Myocyte (in vitro differentiated cells): ENCODE results near the gene OR11A1. TPM values are rescaled to one million over a fixed set of nuclear protein-coding genes. Genes with fewer than 3 reads are reported as not detected.

ENCODE experiments used
- DNase-seq: peaks from one replicate; pipeline ENCODE4 v3.0.0-alpha.2; 2012; ENCODE audit warnings: low read depth
- polyA plus RNA-seq: library from polyadenylated mRNA; unstranded; fragments of >200 nt; gene quantifications from one replicate; pipeline ENCODE4 v1.2.1, GENCODE V29; 2012; ENCODE audit warnings: missing spikeins
- total RNA-seq: library from RNA; depleted of rRNA; stranded (reverse); fragments of >200 nt; gene quantifications from 2 replicates; pipeline ENCODE4 v1.2.3, GENCODE V29; 2014

OR11A1 gene, protein sequence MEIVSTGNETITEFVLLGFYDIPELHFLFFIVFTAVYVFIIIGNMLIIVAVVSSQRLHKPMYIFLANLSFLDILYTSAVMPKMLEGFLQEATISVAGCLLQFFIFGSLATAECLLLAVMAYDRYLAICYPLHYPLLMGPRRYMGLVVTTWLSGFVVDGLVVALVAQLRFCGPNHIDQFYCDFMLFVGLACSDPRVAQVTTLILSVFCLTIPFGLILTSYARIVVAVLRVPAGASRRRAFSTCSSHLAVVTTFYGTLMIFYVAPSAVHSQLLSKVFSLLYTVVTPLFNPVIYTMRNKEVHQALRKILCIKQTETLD
- total RNA-seq, result not detected in 2 replicates
- polyA plus RNA-seq, result not detected

DNA sequence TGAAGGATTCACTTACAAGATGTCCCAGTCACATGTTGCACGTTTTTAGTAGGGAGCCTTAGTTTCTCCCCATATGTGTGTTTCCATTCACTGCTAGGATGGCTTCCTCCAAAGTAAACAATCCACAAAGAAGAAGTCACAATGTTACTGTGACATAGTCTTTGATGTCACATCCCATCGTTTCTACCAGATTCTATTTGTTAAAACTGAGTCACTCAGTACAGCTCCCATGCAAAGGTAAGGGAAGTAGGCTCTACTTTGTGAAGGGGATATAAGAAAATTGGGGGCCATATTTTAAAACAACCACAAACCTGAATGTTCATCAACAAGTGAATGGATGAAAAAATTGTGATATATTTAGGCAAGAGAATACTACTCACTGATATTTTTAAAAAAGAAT is at the start of gene OR11A1, which contains the start of gene OR2H1:
Gene OR11A1 (minus strand): TSS at position 101 of the 400 bp plus-strand sequence. CDS start 29,430 bp downstream, outside the sequence.
Gene OR2H1 (plus strand): TSS at position 185 of the 400 bp plus-strand sequence. CDS start 4,615 bp downstream, outside the sequence.
- no peak for DNase-seq

DNA sequence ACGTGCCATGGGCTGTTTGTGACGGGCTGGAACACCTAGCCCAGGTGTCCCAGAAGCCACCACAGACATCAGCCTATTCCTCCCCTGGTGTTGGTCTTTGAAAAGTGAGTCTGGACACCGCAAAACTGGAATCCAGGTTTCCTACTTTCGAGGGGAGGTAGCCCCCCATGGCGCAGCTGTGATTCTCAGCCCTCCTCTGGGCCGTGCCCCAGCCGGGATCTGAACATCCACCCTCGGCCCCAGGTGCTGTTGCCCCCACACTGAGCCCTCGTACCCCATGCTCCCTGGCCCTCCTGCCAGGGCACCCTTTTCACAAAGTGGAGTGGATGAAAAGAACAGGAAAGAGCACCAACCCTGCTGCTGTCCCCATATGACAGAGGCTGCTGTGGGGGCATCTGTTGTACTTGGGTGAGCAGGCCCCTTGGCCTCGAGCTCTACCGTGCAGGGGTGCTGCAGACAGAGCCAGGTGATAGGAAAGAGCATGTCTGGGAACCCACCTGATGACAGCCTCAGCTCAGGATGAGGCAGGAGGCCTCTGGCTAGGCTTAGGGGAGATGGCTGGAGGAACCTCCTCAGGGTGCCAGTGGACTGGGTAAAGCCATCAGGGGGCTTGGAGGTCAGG is 49.7 kb upstream of the OR11A1 start:
- no peak for DNase-seq

DNA sequence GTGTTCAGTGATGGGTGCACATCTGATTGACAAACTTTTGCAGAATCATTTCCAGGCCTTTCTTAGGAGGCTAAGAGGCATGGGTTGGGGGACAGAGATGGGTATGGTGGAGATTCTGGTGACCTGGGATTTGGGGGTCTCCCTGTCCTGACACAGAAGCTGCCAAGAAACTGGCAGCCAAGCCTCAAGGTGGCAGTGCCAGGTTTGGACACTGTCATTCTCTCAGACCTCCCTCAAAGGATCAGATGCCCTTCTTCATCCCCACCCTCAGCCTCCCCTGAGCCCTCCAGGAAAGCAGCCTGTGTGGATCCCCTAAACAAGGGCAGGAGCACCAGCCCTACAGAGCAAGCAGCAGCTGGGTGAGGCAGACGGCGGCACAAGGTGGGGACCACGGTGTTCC is 48.9 kb upstream of the OR11A1 start:
- DNase-seq, result no peak

DNA sequence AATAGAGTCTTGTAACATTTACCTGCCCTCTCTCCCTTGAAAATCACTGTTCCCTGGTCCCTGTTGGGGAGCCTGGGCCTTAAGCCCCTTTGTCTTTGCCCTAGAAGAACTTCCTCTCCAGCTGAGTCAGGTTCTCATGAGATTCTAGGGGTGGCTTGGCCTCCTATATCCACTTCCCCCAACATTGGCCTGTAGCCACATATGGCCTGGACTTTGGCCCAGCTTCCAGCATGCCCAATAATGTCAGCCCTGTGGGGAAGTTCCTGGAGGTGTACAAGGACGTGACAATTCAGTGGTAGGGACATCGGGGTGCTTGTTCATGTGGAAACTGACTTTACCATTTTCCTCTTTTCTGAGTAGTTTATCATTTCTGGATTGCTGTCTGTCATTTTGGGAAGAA is 48.1 kb upstream of the OR11A1 start:
- DNase-seq, result no peak

DNA sequence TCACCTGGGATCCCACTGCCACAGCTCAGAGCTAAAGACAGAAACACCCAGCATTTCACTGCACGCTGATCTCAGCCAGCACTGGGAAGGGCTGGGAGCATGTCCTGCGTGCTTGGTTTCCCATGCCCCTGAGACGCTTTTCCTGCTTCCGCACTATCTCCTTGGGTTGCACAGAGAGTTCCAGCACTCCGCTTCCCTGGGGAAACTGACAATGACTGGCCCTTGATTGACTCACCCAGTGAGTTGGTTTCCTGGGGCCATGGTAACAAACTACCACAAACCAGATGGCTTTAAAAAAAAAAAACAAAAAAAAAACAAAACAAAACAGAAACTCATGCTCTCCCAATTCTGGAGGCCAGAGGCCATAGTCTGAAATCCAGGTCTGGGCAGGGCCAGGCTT is 45.7 kb upstream of the OR11A1 start:
- no peak for DNase-seq

DNA sequence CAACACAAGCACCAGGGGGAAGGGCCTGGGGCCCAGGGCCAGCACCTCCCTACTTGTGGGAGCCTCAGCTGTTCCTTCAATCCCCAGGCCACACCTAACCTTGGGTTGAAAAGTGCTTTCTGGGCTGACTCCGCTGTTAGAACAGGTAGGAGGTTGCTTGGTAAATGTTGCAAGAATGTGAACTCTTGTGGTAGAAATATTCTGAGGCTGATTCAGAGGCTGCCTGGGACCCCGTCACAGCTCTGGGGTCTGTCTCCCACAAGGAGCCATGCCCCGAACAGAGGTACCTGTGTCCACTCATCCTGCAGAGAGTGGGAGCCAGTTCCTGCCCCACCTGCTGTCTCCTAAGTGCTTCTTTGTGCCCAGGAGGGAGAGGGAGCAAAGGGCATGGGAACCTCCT is 45.3 kb upstream of the OR11A1 start:
- DNase-seq, result no peak

DNA sequence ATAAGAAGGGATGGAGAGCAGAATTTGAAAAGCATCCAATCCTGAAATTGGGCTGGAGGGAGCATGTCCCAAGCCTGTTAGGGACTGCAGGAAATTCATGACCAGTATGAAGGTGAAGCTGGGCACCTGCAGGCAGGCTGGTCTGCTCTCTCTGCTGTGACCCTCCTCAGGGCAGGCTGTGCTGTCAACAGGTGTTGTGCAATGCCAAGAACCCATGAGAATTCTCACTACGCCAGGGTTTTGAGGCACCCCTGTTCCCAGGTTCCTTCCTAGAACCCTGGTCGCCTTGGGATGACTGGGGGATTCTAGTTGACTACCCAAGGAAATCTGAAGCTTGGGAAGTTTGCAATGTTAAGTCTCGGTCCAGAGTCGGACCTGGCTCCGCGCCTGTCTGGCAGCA is 44.2 kb upstream of the OR11A1 start:
- DNase-seq, result no peak

DNA sequence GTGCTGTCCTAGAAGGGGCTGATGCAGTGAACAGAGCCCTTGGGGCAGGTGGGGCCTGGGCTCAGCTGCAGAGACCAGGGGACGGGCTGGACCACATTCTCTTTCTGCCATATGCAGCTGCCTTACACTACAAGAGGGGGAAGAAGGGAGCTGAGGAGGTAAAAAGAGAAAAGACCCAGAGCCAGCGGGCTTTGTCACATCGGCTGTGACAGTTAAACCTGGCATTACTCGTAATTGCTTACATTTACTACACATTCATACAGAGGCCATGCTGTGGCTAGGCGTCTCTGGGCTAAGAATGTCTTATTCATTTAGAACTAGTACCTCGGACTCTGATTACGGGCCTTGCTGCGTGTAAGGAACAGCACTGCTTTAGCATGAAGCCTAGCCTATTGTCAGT is 43.7 kb upstream of the OR11A1 start:
- no peak for DNase-seq

DNA sequence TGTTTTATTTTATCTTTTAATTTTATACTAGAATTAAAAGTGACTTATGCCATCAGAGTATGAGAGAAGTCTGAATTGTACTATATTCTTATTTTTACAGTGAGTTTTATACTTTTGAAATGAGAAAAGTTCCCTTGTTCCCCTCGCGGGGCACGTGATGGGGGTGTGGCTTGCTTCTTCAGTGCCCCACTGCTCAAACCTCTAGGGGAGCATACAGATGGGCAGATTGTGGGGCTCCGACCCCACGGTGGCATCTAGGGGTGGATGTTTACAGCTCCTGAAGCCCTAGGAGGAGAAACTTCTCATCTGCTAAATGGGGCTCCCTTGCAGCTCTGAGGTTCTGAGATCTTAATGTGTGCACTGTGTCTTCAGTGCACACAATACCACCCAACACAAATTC is 42.8 kb upstream of the OR11A1 start:
- DNase-seq, result no peak

DNA sequence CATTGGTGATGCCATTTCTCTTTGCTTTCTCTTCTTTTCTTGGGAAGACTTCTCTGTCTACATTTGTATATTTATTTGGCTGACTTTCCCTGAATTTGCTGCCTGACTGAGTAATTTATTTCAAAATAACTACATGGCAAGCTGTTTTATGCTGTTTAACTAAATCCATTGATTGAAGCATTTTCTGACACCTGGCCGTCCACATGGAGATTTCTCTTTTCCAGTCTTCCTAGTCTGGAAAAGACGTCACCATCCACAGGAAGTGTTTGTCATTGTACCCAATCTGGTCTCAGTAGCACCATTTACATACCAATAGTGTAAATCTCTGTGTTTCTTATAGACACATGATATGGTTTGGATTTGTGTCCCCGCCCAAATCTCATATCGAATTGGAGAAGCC is 40.1 kb upstream of the OR11A1 start:
- no peak for DNase-seq

DNA sequence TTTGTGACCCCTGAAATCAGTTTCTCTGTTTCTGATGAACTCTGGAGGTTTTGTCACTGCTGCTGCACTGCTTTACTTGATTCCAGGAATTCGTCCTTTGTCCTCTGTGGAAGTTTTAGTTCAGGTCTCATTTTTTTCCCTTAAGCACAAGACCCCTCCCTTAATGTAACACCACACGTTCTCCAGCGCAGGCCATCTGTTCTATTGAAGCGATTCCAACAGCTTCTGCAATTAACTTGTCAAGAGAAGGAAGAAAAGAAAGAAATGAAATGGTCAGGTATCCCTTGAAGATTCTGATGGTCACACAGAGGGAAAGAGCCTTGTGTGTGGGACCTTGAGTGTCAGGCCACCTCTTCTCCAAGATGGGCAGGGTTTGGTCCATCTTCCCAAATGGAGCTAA is 38.7 kb upstream of the OR11A1 start:
- DNase-seq, result no peak

DNA sequence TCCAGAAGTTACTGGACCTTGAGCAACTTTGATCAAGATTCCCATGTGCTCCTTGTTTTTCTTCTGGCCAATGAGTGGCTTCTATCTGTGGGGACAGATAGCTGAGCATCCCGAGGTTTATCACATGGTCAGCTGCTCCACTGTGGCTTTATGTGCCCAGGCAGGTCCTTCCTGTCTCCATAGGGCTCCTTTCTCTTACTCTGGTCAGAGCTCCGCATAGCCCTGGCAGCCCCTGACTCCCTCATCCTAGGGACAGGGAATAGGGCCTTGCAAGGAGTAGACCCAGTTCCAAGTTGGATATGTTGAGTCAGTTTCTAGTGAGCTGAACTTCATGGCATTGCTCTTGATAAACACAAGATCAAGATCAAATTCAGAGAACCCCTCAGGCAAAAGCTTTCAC is 37.3 kb upstream of the OR11A1 start:
- no peak for DNase-seq

DNA sequence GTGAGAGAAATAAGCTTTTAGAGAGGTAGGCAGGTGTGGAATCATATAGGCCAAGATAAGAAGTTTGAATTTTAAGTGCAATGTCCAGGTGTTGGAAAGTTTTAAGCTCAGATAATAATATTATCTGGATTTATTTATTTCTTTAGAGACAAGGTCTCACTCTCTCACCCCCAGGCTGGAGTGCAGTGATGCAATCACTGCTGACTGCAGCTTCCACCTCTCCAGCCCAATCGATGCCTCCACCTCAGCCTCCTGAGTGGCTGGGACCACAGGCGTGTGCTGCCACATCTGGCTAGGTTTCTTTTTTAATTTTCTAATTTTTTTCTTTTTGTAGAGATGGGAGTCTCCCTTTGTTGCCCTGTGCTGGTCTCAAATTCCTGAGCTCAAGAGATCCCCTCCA is 36.4 kb upstream of the OR11A1 start:
- no peak for DNase-seq

DNA sequence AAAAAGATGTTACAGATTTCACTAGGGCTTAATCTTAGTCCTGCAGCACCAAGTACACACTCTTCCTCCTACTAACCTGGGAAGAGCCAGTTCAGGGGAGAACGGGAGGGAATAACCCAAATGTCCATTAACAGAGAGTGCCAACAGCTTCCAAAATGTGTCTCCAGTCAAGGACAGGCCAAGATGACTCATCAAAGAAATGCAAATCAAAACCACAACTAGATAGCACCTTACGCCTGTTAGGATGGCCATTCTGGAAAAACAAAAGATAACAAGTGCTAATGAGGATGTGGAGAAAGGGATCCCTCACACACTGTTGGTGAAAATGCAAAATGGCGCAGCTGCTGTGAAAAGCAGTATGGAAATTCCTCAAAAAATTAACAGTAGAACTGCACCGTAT is 34.7 kb upstream of the OR11A1 start:
- no peak for DNase-seq

DNA sequence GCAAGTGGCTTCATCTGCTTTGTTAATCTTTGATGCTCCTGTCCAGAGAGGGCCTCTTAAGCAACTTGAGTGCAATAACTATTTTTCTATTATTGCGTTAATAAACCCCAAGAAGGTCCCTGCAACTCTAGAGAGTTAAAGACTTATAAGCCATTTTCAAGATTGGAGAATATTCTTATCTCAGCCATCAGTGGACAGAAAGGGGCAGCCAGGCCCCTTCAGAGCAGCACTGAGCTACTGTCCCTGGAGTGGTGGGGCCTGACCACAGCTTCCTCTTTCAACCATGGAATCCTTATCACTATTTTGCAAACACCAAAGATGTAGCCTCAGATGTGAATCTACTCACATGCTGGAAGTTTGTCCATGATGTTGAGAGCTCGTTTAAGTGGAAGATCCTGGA is 33.7 kb upstream of the OR11A1 start:
- no peak for DNase-seq

DNA sequence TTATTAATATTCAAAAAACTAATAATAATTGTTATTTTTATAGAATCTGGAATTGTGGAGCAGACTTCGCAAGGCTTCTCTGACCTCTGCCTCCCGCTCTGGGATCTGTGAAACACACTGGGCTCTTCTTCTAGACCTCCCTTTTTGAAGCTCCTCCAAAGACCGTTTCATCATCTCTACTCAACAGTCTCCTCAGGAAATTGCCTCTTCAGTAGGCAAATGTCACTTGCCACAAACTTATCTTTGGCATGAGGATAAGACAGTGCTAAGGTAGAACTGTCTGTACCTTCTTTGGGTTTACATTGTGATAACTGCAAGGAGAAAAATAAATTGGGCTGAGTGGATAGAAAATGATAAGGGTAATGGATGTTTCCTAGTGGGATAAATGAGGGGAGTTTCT is 33.2 kb upstream of the OR11A1 start:
- DNase-seq, result no peak

DNA sequence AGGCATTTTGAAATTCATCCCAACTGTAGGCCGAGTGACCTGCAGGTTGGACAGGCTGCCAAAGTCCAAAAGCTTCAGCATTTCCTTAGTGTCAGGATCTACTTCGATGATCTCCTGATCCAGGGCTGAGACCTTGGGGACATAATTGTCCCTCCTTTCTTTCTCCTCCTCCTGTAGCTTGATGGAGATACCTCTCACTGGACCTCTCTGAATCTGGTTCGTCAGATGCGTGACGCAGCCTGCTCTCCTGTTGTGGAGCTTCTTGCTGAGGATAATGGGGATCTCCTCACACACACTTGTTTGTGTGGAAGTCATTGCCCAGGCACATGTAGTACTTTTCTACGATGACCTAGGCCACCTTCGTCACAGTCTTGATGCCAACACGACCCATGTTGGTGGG is 32.4 kb upstream of the OR11A1 start:
- no peak for DNase-seq

DNA sequence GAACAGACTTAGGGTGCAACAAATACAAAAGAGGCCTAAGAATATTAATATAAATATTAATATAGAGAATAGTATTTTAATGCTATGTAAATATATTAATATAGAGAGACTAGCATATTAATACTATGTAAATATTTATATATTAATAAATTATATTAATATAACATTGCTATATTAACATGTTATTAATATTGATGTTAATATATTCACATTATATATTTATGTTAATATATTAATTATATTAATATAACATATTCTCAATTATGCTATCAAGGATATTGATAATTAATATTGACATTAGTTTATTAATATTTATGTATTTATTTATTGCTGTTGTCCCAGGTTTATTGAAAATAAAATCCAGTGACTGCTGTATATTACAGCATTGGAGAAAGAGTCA is 32.0 kb upstream of the OR11A1 start:
- no peak for DNase-seq

DNA sequence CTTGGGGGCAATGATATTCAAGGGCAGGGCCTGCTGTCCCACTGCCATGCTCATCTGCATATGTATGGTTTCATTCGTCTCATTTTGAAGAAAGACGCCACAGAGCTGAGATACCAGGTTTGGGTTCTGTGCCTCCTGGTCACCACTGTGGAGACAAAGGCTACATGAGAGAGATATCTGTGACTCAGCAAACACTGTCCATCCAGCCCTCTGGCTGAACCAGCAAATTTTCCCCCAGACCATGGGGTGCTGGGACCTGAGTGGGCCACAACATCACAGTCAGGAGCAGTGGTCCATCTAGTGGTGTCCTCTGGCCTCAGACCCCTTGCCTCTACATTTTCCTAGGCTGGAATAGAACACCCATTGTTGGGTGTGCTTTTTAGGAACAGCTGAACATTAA is 30.8 kb upstream of the OR11A1 start, which contains the start of gene MAS1L:
Gene MAS1L (minus strand): TSS at position 297 of the 400 bp plus-strand sequence. CDS start 54 bp downstream, at position 243.
- no peak for DNase-seq

DNA sequence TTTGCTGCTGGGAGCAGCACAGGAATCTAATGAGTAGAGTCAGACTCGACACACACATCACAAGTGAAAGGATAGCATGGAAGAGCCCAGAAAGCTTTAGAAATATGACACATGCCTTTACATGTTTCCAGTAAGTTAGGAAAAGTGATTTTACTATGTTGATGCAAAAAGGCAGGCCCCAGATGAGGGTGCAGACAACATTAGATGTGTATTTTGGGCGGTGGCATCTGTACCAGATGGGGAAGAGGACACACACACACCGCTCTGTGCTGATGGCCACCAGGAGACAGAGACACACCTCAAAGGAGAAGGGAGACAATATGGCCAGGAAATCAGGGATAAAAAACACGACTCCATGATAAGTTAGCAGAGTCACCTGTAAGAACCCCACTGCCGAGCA is 30.3 kb upstream of the OR11A1 start:
- DNase-seq, result no peak

DNA sequence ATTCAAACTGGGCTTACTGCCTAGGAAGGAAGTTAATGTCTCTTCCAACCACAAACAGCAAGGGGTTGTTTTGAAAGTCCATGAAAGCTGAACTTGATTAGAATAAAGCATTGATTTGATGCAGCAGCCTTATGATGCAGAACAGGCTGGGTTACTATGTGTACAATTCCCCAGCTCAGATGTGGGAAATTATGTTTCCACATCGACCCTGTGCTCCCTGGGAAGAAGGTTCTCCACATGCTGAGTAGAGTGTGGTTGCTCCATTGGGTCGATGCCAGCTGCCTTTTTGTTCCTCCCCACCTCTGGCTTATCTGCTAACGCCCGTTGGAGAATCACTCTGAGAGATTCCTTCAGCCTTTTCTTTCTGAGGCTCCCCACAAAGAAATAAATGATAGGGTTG is 29.7 kb upstream of the OR11A1 start:
- no peak for DNase-seq

DNA sequence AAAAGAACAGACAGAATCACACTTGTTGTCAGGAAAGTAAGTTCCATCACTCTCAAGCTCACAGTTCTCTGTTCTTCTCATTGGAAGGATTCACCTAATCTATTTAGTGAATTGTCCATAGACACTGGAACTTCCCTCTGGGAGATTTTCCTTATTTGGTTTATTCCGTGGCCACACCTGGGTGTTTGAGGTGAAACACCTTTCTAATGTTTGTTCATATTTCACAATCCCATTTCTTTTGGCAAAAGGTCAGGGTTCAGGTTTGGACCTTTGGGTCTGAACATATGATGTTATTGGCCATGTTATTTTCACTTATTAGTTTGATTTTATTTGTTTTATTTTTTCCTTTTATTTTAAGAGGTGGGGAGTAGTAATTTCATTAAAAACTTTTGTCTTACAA is 26.9 kb upstream of the OR11A1 start:
- DNase-seq, result no peak

DNA sequence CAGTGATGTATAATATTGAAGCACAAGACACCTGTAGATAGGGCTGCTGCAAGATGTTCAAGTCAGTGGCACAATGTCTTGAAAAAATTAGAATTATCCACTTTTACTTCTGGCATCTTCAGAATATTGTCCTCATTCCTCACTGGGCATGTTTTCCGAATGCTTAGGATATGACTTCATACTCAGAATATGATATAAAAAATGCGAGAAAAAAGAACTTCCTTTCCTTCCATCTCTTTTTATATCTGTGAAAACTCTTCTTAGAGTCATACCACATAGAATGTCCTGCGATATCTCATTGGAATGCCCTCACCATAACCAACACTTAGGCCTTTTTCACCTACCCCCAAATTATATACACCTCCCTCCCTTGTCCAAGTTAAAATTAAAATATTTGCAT is 26.3 kb upstream of the OR11A1 start:
- no peak for DNase-seq
